H1 (cell line): ENCODE measurements around the gene UMODL1. TPM values are rescaled to one million over a fixed set of nuclear protein-coding genes. Genes with fewer than 3 reads are reported as not detected.
A peak's percentile ranks its signal among the peaks of the same experiment; 100 is the strongest.

Source experiments
- ASH2L ChIP-seq: fragments of 200-600, 300-600 bp; sonication (generic); IDR thresholded peaks from one replicate; pipeline ENCODE4 v1.7.1; 2017; ENCODE audit warnings: low read length
- BACH1 ChIP-seq: IDR thresholded peaks from 2 replicates; pipeline ENCODE4 v1.6.1; 2012; ENCODE audit warnings: low read length, improper control_type of control experiment
- CBX8 ChIP-seq: fragments of 300-800, 300-1000 bp; sonication (generic); IDR thresholded peaks from 2 replicates; pipeline ENCODE4 v1.7.1; 2016; ENCODE audit warnings: low read depth, low read length, borderline replicate concordance
- EP300 ChIP-seq, 2 experiments: IDR thresholded peaks; 1 replicate in 1 of 2; 2 replicates in 1 of 2; pipeline ENCODE4 v1.6.1; 2011 to 2012; ENCODE audit warnings: low read depth in 2 of 2, low read length in 2 of 2, mild to moderate bottlenecking in 2 of 2, borderline replicate concordance in 1 of 2, inconsistent platforms in 1 of 2, moderate library complexity in 1 of 2
- HDAC2 ChIP-seq, 2 experiments: fragments of 300-600 bp in 1 of 2; sonication (generic) in 1 of 2; IDR thresholded peaks; 2 replicates each; pipeline ENCODE4 v1.6.1; 2011 to 2012; ENCODE audit warnings: low read depth in 2 of 2, low read length in 2 of 2, mild to moderate bottlenecking in 2 of 2, moderate library complexity in 2 of 2, borderline replicate concordance in 1 of 2, inconsistent platforms in 1 of 2
- KDM1A ChIP-seq: fragments of 200-600, 300-600 bp; sonication (generic); IDR thresholded peaks from 2 replicates; pipeline ENCODE4 v1.7.1; 2016; ENCODE audit warnings: mild to moderate bottlenecking, low read length, borderline replicate concordance
- KDM5A ChIP-seq: fragments of 200-600 bp; IDR thresholded peaks from 2 replicates; pipeline ENCODE4 v1.7.1; 2012; ENCODE audit warnings: mild to moderate bottlenecking, low read length, inconsistent platforms, mixed read lengths
- MAFK ChIP-seq: IDR thresholded peaks from 2 replicates; pipeline ENCODE4 v1.6.1; 2012; ENCODE audit warnings: low read depth, mild to moderate bottlenecking, improper control_type of control experiment, low read length
- NANOG ChIP-seq: IDR thresholded peaks from 2 replicates; pipeline ENCODE4 v1.6.1; 2011; ENCODE audit warnings: low read length, low read depth, mild to moderate bottlenecking, inconsistent platforms; ENCODE audit not compliant: insufficient read depth, poor library complexity, severe bottlenecking
- POLR2AphosphoS5 ChIP-seq: IDR thresholded peaks from 2 replicates; pipeline ENCODE4 v1.6.1; 2011; ENCODE audit warnings: low read depth, low read length
- RFX5 ChIP-seq: IDR thresholded peaks from 2 replicates; pipeline ENCODE4 v1.6.1; 2011; ENCODE audit warnings: low read depth, low read length, improper control_type of control experiment, borderline replicate concordance
- SAP30 ChIP-seq: fragments of 300-600 bp; sonication (generic); IDR thresholded peaks from 2 replicates; pipeline ENCODE4 v1.7.1; 2012; ENCODE audit warnings: low read length, moderate library complexity, mild to moderate bottlenecking, inconsistent platforms; ENCODE audit not compliant: insufficient read depth, insufficient replicate concordance
- SIN3A ChIP-seq, 2 experiments: IDR thresholded peaks in 1 of 2; conservative IDR thresholded peaks in 1 of 2; 2 replicates each; pipeline ENCODE4 v1.6.1; 2011 to 2012; ENCODE audit warnings: low read length in 2 of 2, improper control_type of control experiment in 1 of 2, low read depth in 1 of 2, mild to moderate bottlenecking in 1 of 2
- SP4 ChIP-seq: IDR thresholded peaks from 2 replicates; pipeline ENCODE4 v1.6.1; 2012; ENCODE audit warnings: low read length, inconsistent platforms
- SRF ChIP-seq: IDR thresholded peaks from 2 replicates; pipeline ENCODE4 v1.6.1; 2011; ENCODE audit warnings: mild to moderate bottlenecking, low read depth, low read length, moderate library complexity
- TAF7 ChIP-seq: optimal IDR thresholded peaks from 2 replicates; pipeline ENCODE3; 2011; ENCODE audit warnings: low read depth, mild to moderate bottlenecking, inconsistent platforms, low read length, moderate library complexity, borderline replicate concordance
- polyA plus RNA-seq, 7 experiments: library from polyadenylated mRNA; depleted of rRNA in 3 of 7; stranded (reverse) in 5 of 7; unstranded in 2 of 7; fragments of >200 nt in 5 of 7; fragments of 200-250 nt in 2 of 7; gene quantifications; 1 replicate in 5 of 7; 2 replicates in 1 of 7; 4 replicates in 1 of 7; pipeline versions ENCODE4 v1.2.1 to v1.2.3, GENCODE V29; 2011 to 2013; ENCODE audit warnings: missing spikeins in 2 of 7, mixed read lengths in 2 of 7
- total RNA-seq: library from RNA; stranded (reverse); fragmentation: NEBNext Ultra II Directional; extraction: Animal tissue kit (Norgen Biotek cat#: 25700); gene quantifications from 2 replicates; pipeline ENCODE4 v1.2.1, GENCODE V29; 2021
- TF ChIP-seq, protein P1 (sequence below): IDR thresholded peaks from 2 replicates; pipeline ENCODE4 v1.6.1; 2011; ENCODE audit warnings: low read length, improper control_type of control experiment
- TF ChIP-seq, protein P2 (sequence below), 3 experiments: IDR thresholded peaks; 1 replicate in 2 of 3; 2 replicates in 1 of 3; pipeline versions ENCODE4 v1.5.1 to v1.6.1; 2011; ENCODE audit warnings: low read length in 3 of 3, mild to moderate bottlenecking in 3 of 3, inconsistent platforms in 2 of 3, low read depth in 1 of 3, moderate library complexity in 1 of 3; ENCODE audit not compliant: insufficient read depth in 1 of 3; ENCODE audit errors: control extremely low read depth in 1 of 3
- TF ChIP-seq, protein P3 (sequence below): IDR thresholded peaks from 2 replicates; pipeline ENCODE4 v1.6.1; 2012; ENCODE audit warnings: inconsistent platforms

UMODL1 gene
- total and polyA plus RNA-seq, 2 of the 8 experiments (the other 6 are each of a cell fraction or from before 2014, with no cell fraction given) = not detected

DNA sequence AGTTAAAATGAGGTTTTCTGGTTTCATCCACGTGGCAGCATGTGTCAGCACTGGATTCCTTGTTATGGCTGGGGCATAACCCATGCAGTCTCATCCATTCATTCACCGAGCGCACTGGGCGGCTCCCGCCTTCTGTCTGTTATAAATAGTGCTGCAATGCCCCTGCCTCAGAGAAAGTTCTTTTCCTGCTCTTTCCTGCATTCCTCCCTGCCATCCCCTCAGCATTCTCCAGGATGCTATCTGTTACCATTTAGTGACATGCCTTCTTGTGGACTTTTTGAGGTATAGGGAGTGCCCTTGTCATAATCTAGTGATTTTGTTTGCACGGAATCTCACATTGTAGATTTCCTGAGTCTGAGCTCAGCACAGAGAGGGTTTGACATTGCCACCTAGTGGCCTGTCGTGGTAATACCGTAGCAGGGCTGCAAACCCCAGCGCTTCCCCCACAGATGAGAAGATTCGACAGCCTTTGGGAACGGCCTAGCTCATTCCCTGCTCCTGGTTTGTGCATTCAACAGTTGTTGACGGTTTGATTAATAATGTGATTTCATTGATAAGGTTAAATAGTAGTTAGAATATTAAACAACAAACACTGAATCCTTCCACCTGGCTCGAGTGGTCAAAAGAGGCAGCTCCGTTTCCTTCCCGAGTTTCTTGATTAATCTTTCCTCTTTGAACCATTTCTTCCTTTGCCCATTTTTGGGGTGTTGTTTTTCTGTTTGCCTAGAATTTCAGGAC, 46.3 kb downstream of the UMODL1 start (continued):
- TF ChIP-seq MAFK = no peak
- TF ChIP-seq, protein P1, sequence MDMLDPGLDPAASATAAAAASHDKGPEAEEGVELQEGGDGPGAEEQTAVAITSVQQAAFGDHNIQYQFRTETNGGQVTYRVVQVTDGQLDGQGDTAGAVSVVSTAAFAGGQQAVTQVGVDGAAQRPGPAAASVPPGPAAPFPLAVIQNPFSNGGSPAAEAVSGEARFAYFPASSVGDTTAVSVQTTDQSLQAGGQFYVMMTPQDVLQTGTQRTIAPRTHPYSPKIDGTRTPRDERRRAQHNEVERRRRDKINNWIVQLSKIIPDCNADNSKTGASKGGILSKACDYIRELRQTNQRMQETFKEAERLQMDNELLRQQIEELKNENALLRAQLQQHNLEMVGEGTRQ = no peak
- no peak for TF ChIP-seq CBX8
- TF ChIP-seq, protein P2, sequence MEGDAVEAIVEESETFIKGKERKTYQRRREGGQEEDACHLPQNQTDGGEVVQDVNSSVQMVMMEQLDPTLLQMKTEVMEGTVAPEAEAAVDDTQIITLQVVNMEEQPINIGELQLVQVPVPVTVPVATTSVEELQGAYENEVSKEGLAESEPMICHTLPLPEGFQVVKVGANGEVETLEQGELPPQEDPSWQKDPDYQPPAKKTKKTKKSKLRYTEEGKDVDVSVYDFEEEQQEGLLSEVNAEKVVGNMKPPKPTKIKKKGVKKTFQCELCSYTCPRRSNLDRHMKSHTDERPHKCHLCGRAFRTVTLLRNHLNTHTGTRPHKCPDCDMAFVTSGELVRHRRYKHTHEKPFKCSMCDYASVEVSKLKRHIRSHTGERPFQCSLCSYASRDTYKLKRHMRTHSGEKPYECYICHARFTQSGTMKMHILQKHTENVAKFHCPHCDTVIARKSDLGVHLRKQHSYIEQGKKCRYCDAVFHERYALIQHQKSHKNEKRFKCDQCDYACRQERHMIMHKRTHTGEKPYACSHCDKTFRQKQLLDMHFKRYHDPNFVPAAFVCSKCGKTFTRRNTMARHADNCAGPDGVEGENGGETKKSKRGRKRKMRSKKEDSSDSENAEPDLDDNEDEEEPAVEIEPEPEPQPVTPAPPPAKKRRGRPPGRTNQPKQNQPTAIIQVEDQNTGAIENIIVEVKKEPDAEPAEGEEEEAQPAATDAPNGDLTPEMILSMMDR (IDR thresholded peaks at IDR 0.05; ENCODE audit: control extremely low read depth in 1 of 3, insufficient read depth in 1 of 3, low read depth in 1 of 3, low read length in 3 of 3) = peak; percentile 74 to 95 (median 79)
- no peak for TF ChIP-seq SAP30
- TF ChIP-seq BACH1 = no peak
- TF ChIP-seq RFX5 = no peak
- no peak for TF ChIP-seq HDAC2 (IDR thresholded peaks at IDR 0.05; ENCODE audit: borderline replicate concordance in 1 of 2, low read depth in 2 of 2, low read length in 2 of 2)
- TF ChIP-seq, protein P3, sequence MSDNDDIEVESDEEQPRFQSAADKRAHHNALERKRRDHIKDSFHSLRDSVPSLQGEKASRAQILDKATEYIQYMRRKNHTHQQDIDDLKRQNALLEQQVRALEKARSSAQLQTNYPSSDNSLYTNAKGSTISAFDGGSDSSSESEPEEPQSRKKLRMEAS = no peak
- no peak for TF ChIP-seq EP300 (IDR thresholded peaks at IDR 0.05; ENCODE audit: borderline replicate concordance in 1 of 2, low read depth in 2 of 2, low read length in 2 of 2)
- TF ChIP-seq KDM1A = no peak
- TF ChIP-seq SP4 = no peak
- no peak for TF ChIP-seq KDM5A
- no peak for TF ChIP-seq TAF7
- TF ChIP-seq SRF = no peak
- no peak for TF ChIP-seq ASH2L
- TF ChIP-seq POLR2AphosphoS5 = no peak
- TF ChIP-seq NANOG = no peak
- TF ChIP-seq SIN3A (conservative IDR thresholded peaks at IDR 0.05 in 1 of 2, IDR thresholded peaks at IDR 0.05 in 1 of 2; ENCODE audit: low read depth in 1 of 2, low read length in 2 of 2) = 0 out of 4 replicates have a peak, but pooled peaks of 1 of the 2 experiments have one; percentile 41
